WERI-Rb-1 (cell line): Measurements from ENCODE around the gene DYNC2H1.
"Not testable (repeated sequence)": the region's sequence is repeated elsewhere in the genome, so short reads cannot be mapped to it uniquely, and the experiment has no call there.

Experiments
- DNase-seq: peaks from one replicate; pipeline ENCODE4 v3.0.0-alpha.2; 2020
- H3K27ac ChIP-seq: fragments of 250-450 bp; sonication (Bioruptor Pico); 2 replicates; pipeline ENCODE4 v1.5.1; 2020; ENCODE audit warnings: mild to moderate bottlenecking, moderate library complexity
- H3K27me3 ChIP-seq: fragments of 250-450 bp; sonication (Bioruptor Pico); 2 replicates; pipeline ENCODE4 v1.5.1; 2021; ENCODE audit warnings: mild to moderate bottlenecking, low read depth, moderate library complexity; ENCODE audit not compliant: insufficient read depth, severe bottlenecking
- H3K36me3 ChIP-seq: fragments of 250-450 bp; sonication (Bioruptor Pico); 2 replicates; pipeline ENCODE4 v1.5.1; 2020; ENCODE audit warnings: mild to moderate bottlenecking, moderate library complexity
- H3K4me3 ChIP-seq: 2 replicates; pipeline ENCODE4 v1.5.1; 2011; ENCODE audit warnings: low read depth, mild to moderate bottlenecking, control low read depth, low read length
- H3K9me3 ChIP-seq: fragments of 250-450 bp; sonication (Bioruptor Pico); 2 replicates; pipeline ENCODE4 v1.5.1; 2021; ENCODE audit warnings: mild to moderate bottlenecking, moderate library complexity; ENCODE audit not compliant: severe bottlenecking
- CTCF ChIP-seq: IDR thresholded peaks from 2 replicates; pipeline ENCODE4 v1.5.1; 2011; ENCODE audit warnings: low read depth, mild to moderate bottlenecking, control low read depth, inconsistent platforms, low read length

DYNC2H1 gene

GRCh38 chr11:103110391-103110790 lies 1.2 kb downstream of the DYNC2H1 start:
- no peak for TF ChIP-seq CTCF
- H3K36me3 ChIP-seq, result no peaks in the 10 kb centered on the region
- H3K4me3 ChIP-seq, result peak overlapping the region; percentile 76
- H3K9me3 ChIP-seq, result no peaks in the 10 kb centered on the region
- no peaks in the 10 kb centered on the region for H3K27me3 ChIP-seq
- DNase-seq, result no peak
- no peak overlapping the region for H3K27ac ChIP-seq

- Histone ChIP-seq H3K9me3 (no peaks in the 10 kb centered on the region), H3K27ac (no peak overlapping the region), H3K36me3 (no peaks in the 10 kb centered on the region), H3K27me3 (no peaks in the 10 kb centered on the region), H3K4me3 (no peak overlapping the region)
- TF ChIP-seq CTCF, result no peak
- DNase-seq, result no peak
These were observed 2.2 kb downstream of the DYNC2H1 start for GRCh38 chr11:103111400-103111799.

- no peak overlapping the region for H3K4me3 ChIP-seq
- H3K27me3 ChIP-seq, result no peaks in the 10 kb centered on the region
- no peaks in the 10 kb centered on the region for H3K9me3 ChIP-seq
- no peak overlapping the region for H3K27ac ChIP-seq
- no peak for TF ChIP-seq CTCF
- no peaks in the 10 kb centered on the region for H3K36me3 ChIP-seq
- DNase-seq, result no peak
These were observed 3.1 kb downstream of the DYNC2H1 start for GRCh38 chr11:103112364-103112763.

- TF ChIP-seq CTCF, result no peak
- Histone ChIP-seq H3K4me3 (no peak overlapping the region), H3K36me3 (no peaks in the 10 kb centered on the region; the same call in 1 of the 2 replicates), H3K9me3 (no peaks in the 10 kb centered on the region), H3K27ac (no peak overlapping the region), H3K27me3 (no peaks in the 10 kb centered on the region)
- no peak for DNase-seq
These were observed 5.6 kb downstream of the DYNC2H1 start for GRCh38 chr11:103114836-103115235.

- Histone ChIP-seq H3K27ac (no peak overlapping the region), H3K27me3 (no peaks in the 10 kb centered on the region), H3K9me3 (no peaks in the 10 kb centered on the region), H3K36me3 (peaks cover 14% of the 10 kb centered on the region), H3K4me3 (no peak overlapping the region)
- no peak for DNase-seq
- no peak for TF ChIP-seq CTCF
These were observed 16.2 kb downstream of the DYNC2H1 start for GRCh38 chr11:103125462-103125861.

- H3K4me3 ChIP-seq, DNase-seq, H3K27ac ChIP-seq, H3K36me3 ChIP-seq, H3K27me3 ChIP-seq, H3K9me3 ChIP-seq: not testable (repeated sequence)
These were observed 32.8 kb downstream of the DYNC2H1 start for GRCh38 chr11:103141986-103142385.
